Measurements from ENCODE around the gene SFMBT1.
A peak's percentile ranks its signal among the peaks of the same experiment; 100 is the strongest.

The SFMBT1 gene

DNA sequence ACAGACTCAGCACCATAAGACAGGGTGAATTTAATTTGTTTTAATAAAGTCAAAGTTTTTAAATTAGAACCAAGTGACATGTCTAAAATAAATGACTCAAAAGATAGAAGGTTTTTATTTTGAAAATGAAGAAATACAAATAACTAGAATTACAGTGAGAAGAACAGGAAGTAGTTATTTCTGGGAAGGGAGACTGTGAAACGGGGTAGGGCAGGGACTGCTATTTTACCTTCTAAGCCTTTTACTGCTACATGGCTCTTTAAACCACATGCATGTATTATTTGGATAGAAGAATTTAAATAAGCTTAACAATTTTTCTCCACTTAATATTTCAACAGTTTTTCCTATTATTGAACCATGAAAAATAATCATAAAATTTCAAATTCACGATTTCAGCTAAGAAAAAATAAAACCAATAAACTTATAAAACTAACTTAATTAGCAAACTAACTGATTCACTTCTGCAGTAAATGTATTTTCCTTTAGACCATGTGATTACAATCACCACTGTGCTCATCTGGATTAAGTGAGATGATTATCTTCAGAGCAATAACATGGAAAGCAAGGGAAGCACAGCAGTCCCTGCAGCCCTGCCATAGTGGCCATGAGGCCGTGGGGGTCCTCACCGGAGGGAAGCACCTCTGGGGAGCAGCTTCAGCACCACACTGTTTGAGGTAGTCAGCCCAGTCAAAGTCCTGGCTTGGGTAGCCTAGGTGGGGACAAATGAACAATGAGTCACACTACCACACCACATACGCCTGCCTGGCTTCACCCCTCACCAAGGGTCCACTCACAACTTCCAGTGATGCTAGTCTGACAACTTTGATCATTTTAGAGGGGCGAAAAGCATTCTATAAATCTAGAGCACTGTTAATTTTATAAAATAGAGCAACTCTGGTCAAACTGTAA lies 120.2 kb downstream of the SFMBT1 start:
- Mint-ChIP-seq H3K27ac (peak overlapping the region; percentile 78), H3K36me3 (ENCODE audit: low read depth) (peaks cover 41% of the 10 kb centered on the region), H3K4me1 (ENCODE audit: low read depth) (peaks cover 47% of the 10 kb centered on the region), H3K4me3 (no peak overlapping the region), H3K9me3 (no peaks in the 10 kb centered on the region), H3K27me3 (no peaks in the 10 kb centered on the region)
- intact Hi-C loops (cut with micrococcal nuclease), result no loop called here

DNA sequence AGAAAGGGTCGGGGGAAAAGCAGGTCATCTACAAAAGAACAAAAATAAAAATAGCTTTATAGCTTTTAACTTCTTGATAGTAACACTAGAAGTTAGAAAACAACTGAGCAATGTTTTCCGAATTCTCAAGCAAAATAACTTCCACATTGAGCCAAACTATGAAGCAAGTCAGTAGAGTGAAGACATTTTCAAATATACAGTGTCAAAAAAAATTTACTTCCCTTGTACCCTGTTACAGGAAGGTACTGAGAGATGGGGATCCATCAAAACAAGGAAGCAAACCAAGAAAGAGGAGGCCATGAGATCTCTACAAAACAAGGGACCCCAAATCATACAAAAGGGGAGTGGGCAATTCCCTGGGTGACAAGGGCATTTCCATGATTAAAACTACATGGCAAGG lies 121.9 kb downstream of the SFMBT1 start:
- no peaks in the 10 kb centered on the region for H3K9me3 Mint-ChIP-seq
- no peak overlapping the region for H3K4me3 Mint-ChIP-seq
- H3K27me3 Mint-ChIP-seq, result no peaks in the 10 kb centered on the region
- intact Hi-C loops (cut with micrococcal nuclease), result no loop called here
- H3K36me3 Mint-ChIP-seq (ENCODE audit: low read depth), result peaks cover 42% of the 10 kb centered on the region
- H3K4me1 Mint-ChIP-seq (ENCODE audit: low read depth), result peaks cover 47% of the 10 kb centered on the region
- H3K27ac Mint-ChIP-seq, result peak overlapping the region; percentile 78

DNA sequence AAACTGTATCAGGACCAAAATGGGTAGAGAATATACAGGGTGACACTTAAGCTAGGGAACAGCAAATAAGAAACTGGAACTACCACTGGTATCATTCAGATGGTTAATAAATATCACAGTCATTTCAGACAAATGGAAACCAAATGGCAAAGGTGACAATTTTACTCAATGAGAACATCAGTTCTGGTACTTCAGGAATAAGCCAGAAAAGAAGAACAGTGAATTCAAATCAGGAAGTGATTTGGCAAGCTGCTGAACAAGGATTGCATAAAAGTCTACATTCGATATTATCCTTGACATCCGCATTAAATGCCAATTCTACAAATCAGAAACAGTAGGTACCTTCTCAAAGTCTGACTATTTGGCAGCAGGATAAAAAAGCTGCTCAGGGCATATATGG lies 125.0 kb downstream of the SFMBT1 start:
- Mint-ChIP-seq H3K9me3 (no peaks in the 10 kb centered on the region), H3K4me1 (ENCODE audit: low read depth) (peaks cover 31% of the 10 kb centered on the region)
- intact Hi-C loops (cut with micrococcal nuclease), result no loop called here

DNA sequence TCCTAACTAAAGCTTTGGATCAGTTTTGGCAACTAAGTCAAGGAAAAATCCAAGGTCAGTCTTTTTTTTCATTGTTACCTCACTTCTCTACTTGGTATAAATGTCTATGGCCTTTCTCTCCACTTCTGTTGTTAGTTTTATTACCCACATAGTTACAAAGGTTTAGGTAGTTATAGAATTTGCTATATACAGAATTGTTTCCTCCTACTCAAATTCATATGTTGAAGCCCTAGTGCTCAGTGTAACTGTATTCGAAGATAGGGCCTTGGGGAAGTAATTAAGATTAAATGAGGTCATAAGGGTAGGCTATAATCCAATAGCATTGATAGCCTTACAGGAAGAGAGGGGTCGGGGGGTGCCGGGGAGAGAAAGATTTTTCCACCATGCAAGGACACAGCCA lies 128.8 kb downstream of the SFMBT1 start:
- Mint-ChIP-seq H3K9me3 (no peaks in the 10 kb centered on the region), H3K27ac (no peak overlapping the region), H3K36me3 (ENCODE audit: low read depth) (peaks cover 45% of the 10 kb centered on the region), H3K4me3 (no peak overlapping the region), H3K4me1 (ENCODE audit: low read depth) (peaks cover 22% of the 10 kb centered on the region), H3K27me3 (no peaks in the 10 kb centered on the region)
- intact Hi-C loops (cut with micrococcal nuclease), result no loop called here

More for the DNA sequence above, 125.0 kb downstream of the SFMBT1 start:
- Mint-ChIP-seq H3K27me3 (no peaks in the 10 kb centered on the region), H3K27ac (no peak overlapping the region), H3K36me3 (ENCODE audit: low read depth) (peaks cover 44% of the 10 kb centered on the region), H3K4me3 (no peak overlapping the region)

DNA sequence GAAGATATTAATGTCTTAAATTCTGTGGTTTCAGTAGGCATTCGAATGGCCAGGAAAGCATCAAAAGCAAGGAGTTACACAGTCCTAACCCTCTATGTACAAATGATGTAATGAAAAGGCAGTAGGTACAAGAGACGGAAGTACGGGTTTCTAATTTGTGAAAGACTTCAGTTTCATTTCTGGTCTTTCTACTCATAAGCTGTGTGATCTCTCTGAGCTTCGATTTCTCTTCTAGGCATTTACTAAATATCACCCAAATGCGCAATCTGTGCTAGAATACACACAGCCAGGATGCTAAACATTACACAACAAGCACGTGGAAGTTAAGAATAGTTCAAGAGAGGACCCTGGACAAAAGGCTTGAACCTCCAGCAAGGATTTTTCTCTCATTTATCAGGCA lies 130.6 kb downstream of the SFMBT1 start:
- Mint-ChIP-seq H3K4me3 (no peak overlapping the region), H3K27ac (no peak overlapping the region), H3K4me1 (ENCODE audit: low read depth) (peaks cover 11% of the 10 kb centered on the region), H3K9me3 (no peaks in the 10 kb centered on the region), H3K36me3 (ENCODE audit: low read depth) (peaks cover 53% of the 10 kb centered on the region), H3K27me3 (no peaks in the 10 kb centered on the region)
- intact Hi-C loops (cut with micrococcal nuclease), result no loop called here

DNA sequence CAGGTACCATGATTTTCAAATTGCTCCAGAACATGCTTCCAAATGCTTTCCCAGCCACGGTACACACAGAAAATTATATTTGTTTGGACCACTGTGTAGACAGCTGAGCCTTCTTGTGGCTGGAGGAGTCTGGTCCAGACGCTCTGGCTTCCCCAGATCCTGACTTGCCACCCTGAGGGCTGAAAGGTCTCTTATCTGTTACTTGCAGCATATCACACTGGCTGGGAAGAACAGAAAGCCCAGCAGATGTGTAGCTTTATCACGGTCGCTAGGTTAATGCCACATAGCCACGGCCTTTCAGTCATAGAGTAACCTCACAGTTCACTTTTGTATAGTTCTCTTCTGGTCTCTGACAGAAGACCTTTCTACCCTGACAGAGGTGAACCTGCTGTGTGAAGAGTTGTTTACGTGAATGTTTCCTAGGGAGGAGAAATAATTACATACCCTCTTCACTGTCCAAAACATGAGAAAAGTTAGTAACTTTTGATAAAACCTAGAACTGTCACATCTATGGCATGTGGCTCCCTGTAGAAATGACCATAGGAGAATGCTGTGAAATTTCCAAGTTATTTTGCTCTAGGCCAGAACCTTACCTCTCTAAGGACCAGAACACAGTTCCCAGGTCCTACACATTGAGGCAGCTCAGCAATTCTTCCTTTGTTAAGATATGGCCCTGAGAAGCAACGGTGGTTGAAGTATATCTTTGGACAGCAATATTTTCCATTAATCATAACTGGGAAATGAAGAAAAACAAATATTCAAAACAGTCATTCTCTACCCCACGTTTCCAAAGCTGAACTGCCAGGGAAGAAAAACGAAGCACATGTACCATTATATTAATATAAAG lies 132.8 kb downstream of the SFMBT1 start:
- H3K9me3 Mint-ChIP-seq, result no peaks in the 10 kb centered on the region
- H3K36me3 Mint-ChIP-seq (ENCODE audit: low read depth), result peaks cover 53% of the 10 kb centered on the region

DNA sequence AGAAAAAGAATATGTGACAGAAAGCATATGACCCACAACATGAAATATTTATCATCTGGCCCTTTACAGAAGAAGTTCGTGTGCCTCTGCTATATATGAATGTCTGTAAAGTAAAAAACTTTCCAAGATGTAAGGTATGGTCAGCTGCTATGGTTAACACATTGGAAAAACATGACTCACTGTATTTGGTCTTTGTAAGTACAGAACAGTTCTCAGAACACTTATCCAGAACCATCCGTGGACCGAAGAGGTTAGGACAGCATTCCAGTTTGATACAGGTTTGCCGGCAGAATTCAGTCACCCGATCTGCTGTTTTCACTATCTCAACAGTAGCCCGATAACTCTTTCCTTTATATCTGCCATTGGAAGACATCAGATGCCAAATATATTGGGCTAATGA lies 135.1 kb downstream of the SFMBT1 start:
- Mint-ChIP-seq H3K4me1 (ENCODE audit: low read depth) (peaks cover 11% of the 10 kb centered on the region), H3K27me3 (no peaks in the 10 kb centered on the region), H3K9me3 (no peaks in the 10 kb centered on the region), H3K36me3 (ENCODE audit: low read depth) (peaks cover 65% of the 10 kb centered on the region), H3K4me3 (no peak overlapping the region), H3K27ac (no peak overlapping the region)
- intact Hi-C loops (cut with micrococcal nuclease), result no loop called here

More for the DNA sequence above, 132.8 kb downstream of the SFMBT1 start:
- no peak overlapping the region for H3K4me3 Mint-ChIP-seq
- no peaks in the 10 kb centered on the region for H3K27me3 Mint-ChIP-seq
- H3K27ac Mint-ChIP-seq, result no peak overlapping the region
- H3K4me1 Mint-ChIP-seq (ENCODE audit: low read depth), result peaks cover 11% of the 10 kb centered on the region
- intact Hi-C loops (cut with micrococcal nuclease), result no loop called here

DNA sequence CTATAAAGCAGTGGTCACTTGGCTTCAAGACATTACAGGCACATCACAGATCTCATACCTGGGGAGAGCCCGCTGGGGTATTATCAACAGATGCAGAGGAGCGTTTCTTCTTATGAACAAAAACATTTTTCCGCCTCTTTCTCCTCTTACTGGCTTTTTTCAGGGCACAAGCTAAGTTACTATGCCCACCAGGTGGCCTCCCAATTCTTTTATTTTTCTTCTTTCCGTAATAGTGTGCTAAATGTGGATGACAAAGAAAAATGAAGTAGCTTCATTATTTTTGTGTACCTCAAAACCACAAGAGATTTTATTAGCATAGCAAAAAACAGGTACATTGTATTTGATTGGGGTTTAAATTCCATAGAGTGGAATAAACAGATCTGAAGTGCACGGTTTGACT lies 138.4 kb downstream of the SFMBT1 start:
- Mint-ChIP-seq H3K4me1 (ENCODE audit: low read depth) (no peaks in the 10 kb centered on the region), H3K4me3 (no peak overlapping the region), H3K27ac (no peak overlapping the region), H3K9me3 (no peaks in the 10 kb centered on the region), H3K36me3 (ENCODE audit: low read depth) (peaks cover 73% of the 10 kb centered on the region), H3K27me3 (no peaks in the 10 kb centered on the region)
- intact Hi-C loops (cut with micrococcal nuclease), result no loop called here

DNA sequence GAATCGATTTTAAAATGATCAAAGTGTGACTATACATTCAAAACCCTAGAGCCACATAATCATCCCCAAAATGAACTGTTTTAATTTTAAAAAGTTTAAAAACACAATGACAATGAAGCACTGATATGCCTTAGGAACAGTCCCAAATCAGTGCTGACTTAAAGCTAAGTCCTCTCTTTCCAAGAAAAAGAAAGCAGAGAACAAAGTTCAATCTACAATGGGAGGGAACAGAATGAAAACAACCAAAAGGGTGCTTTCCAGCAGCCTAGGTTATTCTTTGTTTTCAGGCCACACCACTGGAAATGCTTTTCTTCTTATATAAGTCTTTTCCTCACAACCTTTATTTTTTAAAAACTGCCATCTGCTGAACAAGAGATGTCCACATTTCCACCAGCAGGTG lies 141.3 kb downstream of the SFMBT1 start:
- intact Hi-C loops (cut with micrococcal nuclease), result no loop called here
- no peaks in the 10 kb centered on the region for H3K27me3 Mint-ChIP-seq
- no peak overlapping the region for H3K27ac Mint-ChIP-seq
- H3K9me3 Mint-ChIP-seq, result no peaks in the 10 kb centered on the region
- no peak overlapping the region for H3K4me3 Mint-ChIP-seq
- H3K36me3 Mint-ChIP-seq (ENCODE audit: low read depth), result peaks cover 53% of the 10 kb centered on the region
- no peaks in the 10 kb centered on the region for H3K4me1 Mint-ChIP-seq (ENCODE audit: low read depth)

DNA sequence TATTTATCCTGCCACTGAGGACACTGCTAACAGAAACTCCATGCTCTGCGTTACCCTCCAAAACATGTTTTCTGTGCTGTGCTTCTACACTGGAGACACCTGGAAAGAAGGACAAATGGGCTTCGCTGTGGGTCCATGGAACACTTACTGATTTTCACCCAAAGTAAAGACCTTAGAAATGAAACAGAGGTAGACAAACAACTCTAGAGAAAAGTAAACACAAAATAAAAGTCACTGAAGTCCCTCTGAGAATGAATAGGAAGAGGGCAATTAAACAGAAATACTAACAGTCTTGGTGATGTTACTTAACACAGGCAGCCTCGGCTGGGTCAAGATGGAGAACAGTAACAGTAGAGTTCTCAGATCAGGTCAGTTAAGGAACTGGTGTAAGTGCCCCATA lies 141.9 kb downstream of the SFMBT1 start:
- no peaks in the 10 kb centered on the region for H3K4me1 Mint-ChIP-seq (ENCODE audit: low read depth)
- intact Hi-C loops (cut with micrococcal nuclease), result no loop called here
- H3K9me3 Mint-ChIP-seq, result no peaks in the 10 kb centered on the region
- no peak overlapping the region for H3K27ac Mint-ChIP-seq
- peaks cover 52% of the 10 kb centered on the region for H3K36me3 Mint-ChIP-seq (ENCODE audit: low read depth)
- no peaks in the 10 kb centered on the region for H3K27me3 Mint-ChIP-seq
- H3K4me3 Mint-ChIP-seq, result no peak overlapping the region

DNA sequence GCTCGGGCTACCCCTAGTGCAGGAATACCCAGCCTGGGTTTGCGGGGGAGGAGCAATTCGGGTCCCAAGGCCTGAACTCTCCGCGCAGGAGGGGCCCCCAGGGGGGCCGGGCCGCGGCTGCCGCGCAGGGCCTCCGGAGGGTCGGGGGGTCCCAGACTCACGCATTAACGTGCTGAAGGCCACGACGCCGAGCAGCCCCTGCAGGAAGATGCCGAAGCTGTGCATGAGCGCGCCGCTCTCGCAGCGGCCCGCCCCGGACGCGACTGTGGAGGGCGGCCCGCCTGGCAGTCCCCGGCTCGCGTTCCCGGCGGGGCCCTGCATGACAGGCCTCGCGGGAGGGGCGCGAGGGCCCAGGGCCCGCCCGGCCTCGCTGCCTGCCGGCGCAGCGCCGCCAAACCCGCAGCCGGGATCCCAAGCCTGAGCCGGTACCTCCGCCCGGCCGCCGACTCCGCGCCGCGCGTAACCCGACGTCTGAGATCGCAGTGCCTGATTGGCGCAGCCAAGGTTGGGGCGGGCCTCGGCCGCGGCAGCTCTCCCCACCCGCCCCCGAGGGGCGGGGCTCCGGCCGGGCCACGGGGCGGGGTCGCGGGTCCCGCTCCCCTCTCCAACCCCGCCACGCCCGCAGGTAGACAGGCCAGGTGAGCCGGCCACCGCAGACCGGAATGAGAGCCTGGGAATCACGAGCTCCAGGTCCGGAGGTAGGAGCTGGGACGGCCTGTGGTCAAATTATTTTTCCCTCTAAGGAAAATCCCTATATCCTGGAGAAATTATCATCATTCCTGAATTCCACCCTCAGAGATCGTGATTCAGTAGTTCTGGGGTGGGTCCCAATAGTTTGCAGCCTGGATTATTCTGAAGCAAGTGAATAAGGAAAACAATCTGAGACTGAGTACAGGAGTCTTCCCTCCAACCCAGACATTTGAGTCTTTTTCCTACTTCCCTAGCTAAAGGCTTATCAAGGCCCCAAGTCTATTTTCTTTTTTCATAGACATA lies 148.4 kb downstream of the SFMBT1 start, which contains the start of gene STIMATE:
Gene STIMATE, minus strand, starts transcription at position 419 of the 993 bp plus-strand sequence. Its CDS starts 98 bp downstream, at position 321.
- H3K27ac Mint-ChIP-seq, result peak within 1 kb of the TSS; percentile 84
- H3K9me3 Mint-ChIP-seq, result no peaks in the 10 kb centered on the region
- H3K27me3 Mint-ChIP-seq, result no peaks in the 10 kb centered on the region
- H3K4me1 Mint-ChIP-seq (ENCODE audit: low read depth), result peaks cover 53% of the 10 kb centered on the region
- H3K4me3 Mint-ChIP-seq, result peak within 1 kb of the TSS; percentile 90
- H3K36me3 Mint-ChIP-seq (ENCODE audit: low read depth), result peaks cover 21% of the 10 kb centered on the region
- intact Hi-C loops (cut with micrococcal nuclease), result no loop called here

DNA sequence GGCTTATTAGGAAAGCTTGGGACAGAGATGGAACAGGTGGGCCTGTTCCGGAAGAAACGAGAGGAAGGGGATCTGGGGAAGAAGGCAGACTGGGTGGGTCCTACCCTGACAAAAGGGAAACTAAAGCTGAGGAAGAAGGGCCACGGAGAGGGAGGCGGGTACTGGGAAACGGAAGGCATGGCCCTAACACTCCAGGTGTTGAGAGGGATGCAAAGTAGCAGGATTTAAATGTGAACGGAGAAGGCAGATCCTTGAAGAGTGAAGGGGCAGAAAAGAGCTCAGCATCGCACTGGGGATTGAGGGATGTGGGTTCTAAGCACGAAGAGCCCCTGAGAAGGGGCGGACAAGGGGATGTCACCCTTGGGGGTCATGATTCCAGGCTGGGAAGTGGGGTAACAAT lies 149.3 kb downstream of the SFMBT1 start:
- intact Hi-C loops (cut with micrococcal nuclease), result no loop called here
- peaks cover 58% of the 10 kb centered on the region for H3K4me1 Mint-ChIP-seq (ENCODE audit: low read depth)
- H3K4me3 Mint-ChIP-seq, result peak overlapping the region; percentile 90
- H3K36me3 Mint-ChIP-seq (ENCODE audit: low read depth), result peaks cover 21% of the 10 kb centered on the region
- H3K9me3 Mint-ChIP-seq, result no peaks in the 10 kb centered on the region
- H3K27me3 Mint-ChIP-seq, result no peaks in the 10 kb centered on the region
- peak overlapping the region; percentile 84 for H3K27ac Mint-ChIP-seq

DNA sequence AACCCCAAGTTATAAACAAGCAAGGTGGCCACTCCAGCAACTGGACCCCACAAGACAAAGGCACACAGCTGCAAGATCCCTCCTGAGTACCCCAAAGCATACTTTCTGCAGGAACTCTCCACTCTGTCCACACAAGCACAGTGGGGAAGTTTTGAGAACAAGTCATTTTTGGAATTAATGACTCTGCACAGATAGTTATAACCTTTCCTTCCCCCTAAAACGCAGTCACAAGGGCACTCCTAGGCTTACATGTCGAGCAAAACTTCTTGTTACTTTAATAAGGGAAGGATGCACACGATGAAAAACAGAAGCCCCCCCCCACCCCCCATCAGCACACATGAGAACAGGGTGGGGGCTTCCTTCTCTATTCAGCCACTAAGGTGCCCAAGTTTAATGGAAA lies 149.7 kb downstream of the SFMBT1 start:
- H3K27ac Mint-ChIP-seq, result peak overlapping the region; percentile 84
- H3K4me1 Mint-ChIP-seq (ENCODE audit: low read depth), result peaks cover 61% of the 10 kb centered on the region
- no peaks in the 10 kb centered on the region for H3K9me3 Mint-ChIP-seq
- H3K36me3 Mint-ChIP-seq (ENCODE audit: low read depth), result peaks cover 21% of the 10 kb centered on the region
- intact Hi-C loops (cut with micrococcal nuclease), result no loop called here
- no peaks in the 10 kb centered on the region for H3K27me3 Mint-ChIP-seq
- H3K4me3 Mint-ChIP-seq, result peak overlapping the region; percentile 90
